Tibial nerve (tissue), 4 donors: ENCODE results near the gene DCUN1D2.

ENCODE experiments used
- EP300 ChIP-seq, 2 donors: sonication (generic); formaldehyde crosslinking; IDR thresholded peaks; one replicate each; pipeline ENCODE4 v1.6.1; 2017; ENCODE audit warnings: antibody characterized with exemption in 2 of 2, mild to moderate bottlenecking in 1 of 2
- POLR2A ChIP-seq, 2 donors: fragments of 450-650 bp; IDR thresholded peaks; one replicate each; pipeline ENCODE4 v1.6.1; 2017; ENCODE audit warnings: antibody characterized with exemption in 2 of 2, mild to moderate bottlenecking in 2 of 2, moderate library complexity in 2 of 2
- TF ChIP-seq, protein P1 (sequence below), 5 experiments: fragments of 200-600 bp in 3 of 5; fragments of 450-650 bp in 2 of 5; sonication (generic) in 3 of 5; IDR thresholded peaks; one replicate each; pipeline ENCODE4 v1.5.1; 2016 to 2019; ENCODE audit warnings: antibody characterized with exemption in 5 of 5, mild to moderate bottlenecking in 3 of 5, moderate library complexity in 2 of 5

DNA sequence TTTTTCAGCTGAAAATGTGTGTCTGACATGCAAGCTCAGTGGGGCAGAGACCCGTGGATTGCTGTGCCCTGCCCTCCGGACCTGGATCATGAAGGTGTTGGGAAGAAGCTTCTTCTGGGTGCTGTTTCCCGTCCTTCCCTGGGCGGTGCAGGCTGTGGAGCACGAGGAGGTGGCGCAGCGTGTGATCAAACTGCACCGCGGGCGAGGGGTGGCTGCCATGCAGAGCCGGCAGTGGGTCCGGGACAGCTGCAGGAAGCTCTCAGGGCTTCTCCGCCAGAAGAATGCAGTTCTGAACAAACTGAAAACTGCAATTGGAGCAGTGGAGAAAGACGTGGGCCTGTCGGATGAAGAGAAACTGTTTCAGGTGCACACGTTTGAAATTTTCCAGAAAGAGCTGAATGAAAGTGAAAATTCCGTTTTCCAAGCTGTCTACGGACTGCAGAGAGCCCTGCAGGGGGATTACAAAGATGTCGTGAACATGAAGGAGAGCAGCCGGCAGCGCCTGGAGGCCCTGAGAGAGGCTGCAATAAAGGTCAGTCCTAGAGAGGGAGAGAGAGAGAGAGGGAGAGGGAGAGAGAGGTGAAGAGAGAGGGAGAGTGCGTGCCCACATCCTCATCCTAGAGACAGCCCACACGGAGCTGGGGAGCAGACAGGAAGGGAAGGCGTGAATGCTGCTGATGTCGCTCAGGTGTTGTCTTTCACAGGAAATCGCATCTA lies 5.1 kb upstream of the DCUN1D2 start:
- TF ChIP-seq, protein P1, sequence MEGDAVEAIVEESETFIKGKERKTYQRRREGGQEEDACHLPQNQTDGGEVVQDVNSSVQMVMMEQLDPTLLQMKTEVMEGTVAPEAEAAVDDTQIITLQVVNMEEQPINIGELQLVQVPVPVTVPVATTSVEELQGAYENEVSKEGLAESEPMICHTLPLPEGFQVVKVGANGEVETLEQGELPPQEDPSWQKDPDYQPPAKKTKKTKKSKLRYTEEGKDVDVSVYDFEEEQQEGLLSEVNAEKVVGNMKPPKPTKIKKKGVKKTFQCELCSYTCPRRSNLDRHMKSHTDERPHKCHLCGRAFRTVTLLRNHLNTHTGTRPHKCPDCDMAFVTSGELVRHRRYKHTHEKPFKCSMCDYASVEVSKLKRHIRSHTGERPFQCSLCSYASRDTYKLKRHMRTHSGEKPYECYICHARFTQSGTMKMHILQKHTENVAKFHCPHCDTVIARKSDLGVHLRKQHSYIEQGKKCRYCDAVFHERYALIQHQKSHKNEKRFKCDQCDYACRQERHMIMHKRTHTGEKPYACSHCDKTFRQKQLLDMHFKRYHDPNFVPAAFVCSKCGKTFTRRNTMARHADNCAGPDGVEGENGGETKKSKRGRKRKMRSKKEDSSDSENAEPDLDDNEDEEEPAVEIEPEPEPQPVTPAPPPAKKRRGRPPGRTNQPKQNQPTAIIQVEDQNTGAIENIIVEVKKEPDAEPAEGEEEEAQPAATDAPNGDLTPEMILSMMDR (IDR thresholded peaks at IDR 0.05) = no peak
- TF ChIP-seq POLR2A (IDR thresholded peaks at IDR 0.05) (no peak), EP300 (IDR thresholded peaks at IDR 0.05) (no peak)
